Glomerular endothelial cell (primary cell): Measurements from ENCODE around the gene ICAM5. TPM values are rescaled to one million over a fixed set of nuclear protein-coding genes. Genes with fewer than 3 reads are reported as not detected.
"Not testable (repeated sequence)": the region's sequence is repeated elsewhere in the genome, so short reads cannot be mapped to it uniquely, and the experiment has no call there.

Experiments
- DNase-seq: peaks from one replicate; pipeline ENCODE4 v3.0.0-alpha.2; 2011; ENCODE audit warnings: low read depth, low spot score; ENCODE audit errors: extremely low read depth
- total RNA-seq: library from RNA; depleted of rRNA; stranded (reverse); fragments of >200 nt; gene quantifications from 2 replicates; pipeline ENCODE4 v1.2.3, GENCODE V29; 2015

ICAM5 gene
- total RNA-seq, 1 donor from 2014 or later, result 0.06 TPM

- DNase-seq, result not testable (repeated sequence)
Measured at GRCh38 chr19:10336725-10337124, 47.0 kb downstream of the ICAM5 start.

GRCh38 chr19:10338940-10339339, 49.2 kb downstream of the ICAM5 start:
- no peak for DNase-seq

- DNase-seq, result no peak
Measured at GRCh38 chr19:10339380-10339960, 49.7 kb downstream of the ICAM5 start, which contains the start of gene ICAM3. Gene ICAM3 (minus strand): TSS chr19:10339624. CDS start chr19:10339614, 10 bp downstream.

DNA sequence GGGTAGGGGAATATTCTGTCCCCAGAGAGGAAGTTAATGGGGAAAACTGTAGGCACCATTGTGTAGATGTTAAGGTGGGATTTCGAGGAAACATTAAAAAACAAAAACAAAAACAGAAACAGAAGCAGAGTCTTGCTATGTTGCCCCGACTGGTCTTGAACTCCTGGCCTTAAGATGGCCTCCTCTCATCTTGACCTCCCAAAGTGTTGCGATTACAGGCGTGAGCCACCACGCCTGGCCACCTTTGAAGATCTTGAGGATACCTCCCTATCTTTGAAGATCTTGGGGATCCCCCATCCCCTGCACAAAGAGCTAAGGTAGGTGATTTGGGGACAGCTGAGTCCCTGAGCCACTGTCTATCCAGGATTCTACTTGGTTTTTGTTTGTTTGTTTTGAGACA, 50.2 kb downstream of the ICAM5 start:
- DNase-seq, result no peak

- DNase-seq, result no peak
Measured at GRCh38 chr19:10343495-10343894, 53.7 kb downstream of the ICAM5 start.

DNA sequence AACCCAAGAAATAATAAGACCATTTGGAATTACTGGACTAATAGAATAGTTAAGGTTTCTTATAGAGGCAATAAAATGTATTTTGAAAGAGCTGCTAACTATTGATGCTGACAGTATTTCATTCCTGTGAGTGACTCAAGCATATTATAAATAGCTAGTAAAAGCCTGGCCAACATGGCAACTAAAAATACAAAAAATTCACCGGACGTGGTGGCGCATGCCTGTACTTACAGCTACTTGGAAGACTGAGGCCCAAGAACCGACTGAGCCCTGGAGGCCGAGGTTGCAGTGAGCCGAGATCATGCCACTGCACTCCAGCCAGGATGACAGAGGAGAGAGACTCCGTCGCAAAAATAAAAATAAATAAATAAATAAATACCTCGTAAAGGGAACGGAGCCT, 55.0 kb downstream of the ICAM5 start:
- DNase-seq, result no peak

Other genes starting within 250 kb of the ICAM5 start
- 51.5 and 55.7 TPM in 2 replicates for gene SHFL, start 203.6 kb upstream of the ICAM5 start, total RNA-seq
- gene ANGPTL6, start 187.3 kb upstream of the ICAM5 start, total RNA-seq, result 0.29 and 1.4 TPM in 2 replicates
- gene PPAN, start 183.6 kb upstream of the ICAM5 start, total RNA-seq, result 31.2 and 39.6 TPM in 2 replicates
- 4.1 and 11.1 TPM in 2 replicates for gene P2RY11, start 178.3 kb upstream of the ICAM5 start, total RNA-seq
- gene EIF3G, start 170.1 kb upstream of the ICAM5 start, total RNA-seq, result 235 and 275 TPM in 2 replicates
- gene DNMT1, start 95.0 kb upstream of the ICAM5 start, total RNA-seq, result 40.0 and 83.9 TPM in 2 replicates
- 1.8 and 3.4 TPM in 2 replicates for gene S1PR2, start 58.6 kb upstream of the ICAM5 start, total RNA-seq
- 68.0 and 68.1 TPM in 2 replicates for gene MRPL4, start 37.7 kb upstream of the ICAM5 start, total RNA-seq
- gene ICAM1, start 18.8 kb upstream of the ICAM5 start, total RNA-seq, result 139 and 564 TPM in 2 replicates
- gene ICAM4, start 3.0 kb upstream of the ICAM5 start, total RNA-seq, result 1.8 TPM in 1 of 2 replicates, not detected in the other
- 0.39 and 1.3 TPM in 2 replicates for gene ZGLP1, start 19.9 kb downstream of the ICAM5 start, total RNA-seq
- gene FDX2, start 26.1 kb downstream of the ICAM5 start, total RNA-seq, result 19.0 and 20.8 TPM in 2 replicates
- 37.4 and 68.2 TPM in 2 replicates for gene RAVER1, start 43.6 kb downstream of the ICAM5 start, total RNA-seq
- gene ICAM3, start 49.7 kb downstream of the ICAM5 start, total RNA-seq, result 9.3 and 11.3 TPM in 2 replicates
- 83.1 and 178 TPM in 2 replicates for gene TYK2, start 90.6 kb downstream of the ICAM5 start, total RNA-seq
- gene CDC37, start 113.6 kb downstream of the ICAM5 start, total RNA-seq, result 276 and 332 TPM in 2 replicates
- gene PDE4A, start 130.6 kb downstream of the ICAM5 start, total RNA-seq, result 4.8 and 5.3 TPM in 2 replicates
- gene KEAP1, start 213.4 kb downstream of the ICAM5 start, total RNA-seq, result 69.9 and 70.4 TPM in 2 replicates
- gene S1PR5, start 227.5 kb downstream of the ICAM5 start, total RNA-seq, result 0.88 TPM in 1 of 2 replicates, not detected in the other